NCI-H82 (cell line): ENCODE results near the gene PON2.
"Not testable (repeated sequence)": the region's sequence is repeated elsewhere in the genome, so short reads cannot be mapped to it uniquely, and the experiment has no call there.

Experiments used
- DNase-seq: peaks from one replicate; lab custom pipeline; 2025; lab: John Stamatoyannopoulos, UW

The PON2 gene

GRCh38 chr7:95434557-95435421, at the start of gene PON2:
Gene PON2 (minus strand): TSS chr7:95435028. CDS start chr7:95434951, 77 bp downstream.
- DNase-seq, result peak; percentile 73

- peak; percentile 22 for DNase-seq
Measured at GRCh38 chr7:95482424-95482823, 47.6 kb upstream of the PON2 start.

DNA sequence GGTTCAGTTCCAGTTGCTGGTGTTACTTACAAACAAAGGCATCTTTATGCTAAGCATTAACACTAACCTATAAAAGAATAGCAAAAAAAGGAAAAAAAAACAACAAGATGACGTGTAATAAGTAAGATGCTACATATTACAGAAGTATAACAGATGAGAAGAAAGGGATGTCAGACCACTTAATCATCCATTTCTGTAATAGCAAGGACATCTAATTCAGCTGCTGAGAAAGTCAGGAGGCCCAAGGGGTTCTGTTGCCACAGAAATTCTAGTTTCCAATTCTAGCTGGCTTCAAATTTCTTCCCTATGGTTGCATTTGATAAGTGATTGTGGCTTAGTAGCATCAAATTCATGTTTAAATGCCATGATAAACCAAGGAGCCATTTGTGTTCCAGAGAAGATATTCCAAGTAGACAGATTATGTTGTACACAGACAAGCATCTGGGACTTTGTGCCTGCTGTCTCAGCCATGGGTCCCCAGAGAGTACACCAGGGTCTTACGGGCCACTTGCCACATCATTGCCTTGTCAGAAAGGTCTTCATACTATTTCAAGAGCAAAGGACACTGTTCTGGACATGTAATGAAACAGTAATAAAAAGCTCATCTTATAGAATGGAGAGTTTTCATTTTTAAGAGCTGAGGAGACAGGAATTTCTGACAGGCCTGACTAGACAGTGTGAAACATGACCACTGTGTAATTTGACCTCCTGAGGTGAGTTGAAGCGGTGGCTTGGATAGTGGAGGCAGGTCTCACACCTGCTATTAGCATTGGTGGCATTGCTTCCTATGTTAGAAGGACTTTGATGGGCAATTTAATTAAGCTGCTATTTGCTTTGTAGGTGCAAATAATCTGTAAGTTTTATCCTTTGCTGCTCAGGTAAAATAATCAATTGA, 46.7 kb upstream of the PON2 start:
- DNase-seq, result peak; percentile 65

DNA sequence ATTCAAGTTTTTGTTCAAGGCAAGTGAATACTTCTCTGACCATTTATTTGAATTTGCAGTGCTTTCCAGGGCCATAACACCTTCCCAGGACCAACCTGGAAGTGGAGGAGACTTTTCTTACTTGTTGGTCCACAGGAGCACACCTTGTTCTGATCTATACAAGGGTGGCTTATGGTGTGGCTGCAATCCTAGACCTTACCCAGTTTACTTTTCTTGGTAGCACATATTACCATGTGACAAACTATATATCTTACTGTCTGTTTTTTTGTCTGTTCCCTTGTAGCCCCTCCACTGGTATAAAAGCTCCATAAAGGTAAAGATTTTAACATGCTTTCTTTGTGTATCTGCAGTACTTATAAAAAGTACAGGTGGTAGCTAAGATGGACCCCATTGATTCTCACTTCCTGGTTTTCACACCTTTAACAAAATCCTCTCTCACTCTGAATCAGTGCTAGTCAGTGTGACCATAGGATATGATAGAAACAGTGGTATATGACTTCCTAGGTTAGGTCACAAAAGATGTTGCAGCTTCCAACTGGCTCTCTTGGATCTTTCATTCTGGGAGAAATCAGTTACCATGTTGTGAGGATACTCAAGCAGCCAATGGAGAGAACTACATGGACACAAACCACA, 45.3 kb upstream of the PON2 start:
- no peak for DNase-seq

- peak; percentile 22 for DNase-seq
Measured at GRCh38 chr7:95478272-95479037, 43.6 kb upstream of the PON2 start.

DNA sequence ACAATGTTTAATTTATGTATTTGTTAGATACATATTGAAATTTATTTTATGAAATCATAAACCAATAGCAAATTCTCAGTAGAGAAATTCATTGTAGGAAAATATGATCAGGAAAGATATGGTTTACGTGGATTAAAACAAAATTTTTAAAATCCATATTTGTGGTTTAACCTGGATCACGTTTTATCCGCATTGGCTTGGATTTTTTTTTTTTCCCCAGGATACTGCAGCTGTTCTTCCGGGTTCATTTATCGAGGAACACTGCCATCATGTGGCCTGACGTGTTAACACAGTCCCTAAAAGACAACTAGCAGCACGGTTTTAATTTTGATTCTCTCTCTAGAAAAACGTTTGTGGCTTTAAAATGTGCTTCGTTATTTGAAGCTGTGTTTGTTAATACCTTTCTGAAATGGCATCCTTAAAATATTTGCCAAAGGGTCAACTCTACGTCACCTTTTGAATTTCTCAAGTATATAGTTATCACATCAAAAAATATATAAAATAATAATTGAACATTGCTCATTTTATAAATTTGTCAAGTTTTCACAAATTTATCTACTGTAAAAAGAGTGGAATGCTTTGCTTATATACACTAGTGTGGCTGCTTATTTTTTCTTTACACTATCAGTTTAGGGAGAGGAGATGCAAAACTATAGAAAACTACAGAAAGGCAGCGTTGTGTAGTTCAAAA, 42.2 kb upstream of the PON2 start:
- DNase-seq, result peak; percentile 85

DNA sequence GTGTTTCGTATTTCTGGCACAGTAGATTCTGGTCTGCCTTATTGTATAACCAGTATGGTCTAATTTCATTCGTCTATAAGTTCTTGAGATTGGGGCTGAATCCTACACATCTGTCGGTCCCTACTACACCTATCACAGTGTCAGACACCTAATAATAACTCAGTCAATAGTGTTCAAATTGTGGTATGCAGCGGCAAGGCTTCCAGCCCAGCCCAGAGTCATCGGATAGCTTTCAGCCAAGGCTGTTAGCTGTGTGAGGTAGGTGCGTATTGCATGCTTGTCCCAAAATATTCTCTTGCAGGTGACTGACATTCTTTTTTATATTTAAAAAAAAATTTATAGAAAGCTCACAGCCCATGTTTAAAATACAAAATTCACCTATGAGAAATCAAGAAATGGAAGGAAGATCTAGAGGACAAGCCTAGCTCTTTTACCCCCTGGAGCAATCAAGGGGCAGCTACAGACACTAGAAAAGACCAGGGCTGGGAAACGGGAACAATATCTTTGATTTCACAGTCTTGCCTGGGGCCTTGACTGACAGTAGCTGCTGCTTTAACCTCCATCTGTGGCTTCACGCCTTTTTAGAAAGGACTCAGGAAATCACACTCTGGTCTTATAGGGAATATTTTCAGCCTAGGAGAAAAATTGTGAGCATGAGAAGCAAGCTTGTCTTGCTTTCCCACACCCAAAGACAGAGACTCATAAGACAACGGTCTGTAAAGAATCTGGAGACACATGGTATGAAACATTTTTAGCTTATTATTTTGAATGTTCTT, 41.4 kb upstream of the PON2 start:
- no peak for DNase-seq

- peak; percentile 87 for DNase-seq
Measured at GRCh38 chr7:95473276-95473985, 38.6 kb upstream of the PON2 start.

- no peak for DNase-seq
Measured at GRCh38 chr7:95472581-95473161, 37.8 kb upstream of the PON2 start.

DNA sequence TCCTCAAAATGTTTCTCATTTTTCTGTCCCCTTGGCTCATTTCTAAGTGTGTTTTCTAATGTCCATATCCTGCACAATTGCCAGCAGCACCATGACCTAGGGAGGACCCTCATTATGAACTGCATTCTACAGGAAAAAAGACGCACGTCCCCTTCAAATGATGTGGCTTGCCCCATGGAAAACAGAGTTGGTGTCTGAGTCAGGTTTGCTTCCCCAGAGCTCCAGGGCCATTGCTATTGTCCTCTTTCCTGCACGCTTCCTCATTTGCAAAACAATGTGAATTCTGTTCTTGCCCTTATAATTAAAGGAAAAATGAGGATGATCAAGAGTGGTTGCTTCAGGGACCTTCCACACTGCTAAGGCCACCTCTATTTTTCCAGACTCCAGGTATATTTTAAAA, 36.2 kb upstream of the PON2 start:
- DNase-seq, result no peak

DNA sequence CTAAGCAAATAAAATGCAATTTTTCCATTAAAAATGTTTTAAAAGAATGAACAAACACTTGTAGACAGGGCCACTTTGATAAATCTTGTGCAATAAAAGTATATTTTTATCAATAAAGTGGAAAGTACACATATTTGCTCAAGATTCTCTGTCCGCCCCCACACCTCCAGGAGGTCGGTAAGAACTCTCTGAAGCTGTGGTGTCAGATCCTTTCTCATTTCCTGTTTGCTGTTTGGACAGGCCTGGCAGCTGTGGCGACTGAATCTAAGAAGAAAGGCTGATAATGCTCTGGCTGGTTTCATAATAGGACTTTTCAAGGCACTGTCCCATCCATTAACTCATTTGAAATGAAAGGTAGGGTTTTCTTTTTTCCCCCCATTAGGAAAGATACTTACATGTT, 35.6 kb upstream of the PON2 start:
- peak; percentile 9 for DNase-seq

- DNase-seq, result peak; percentile 64
Measured at GRCh38 chr7:95469848-95470247, 35.0 kb upstream of the PON2 start.

DNA sequence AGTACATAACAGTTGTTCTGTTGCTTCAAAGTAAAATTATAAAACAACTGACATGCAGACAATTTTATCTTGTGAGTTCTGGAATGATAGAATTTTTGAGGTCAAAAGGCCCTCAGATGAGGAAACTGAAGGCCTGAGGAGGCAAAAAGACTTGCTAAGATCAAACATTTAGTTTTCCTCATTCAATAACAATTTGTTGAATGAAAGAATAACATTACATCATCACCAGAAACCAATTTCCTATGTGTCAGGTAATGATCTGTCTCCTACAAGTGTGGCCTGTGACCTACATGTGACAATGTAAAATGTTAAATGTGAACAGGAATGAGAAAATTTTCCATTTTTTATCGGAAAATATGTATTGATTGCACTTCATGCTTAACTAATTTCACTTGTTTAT, 34.4 kb upstream of the PON2 start:
- DNase-seq, result no peak

DNA sequence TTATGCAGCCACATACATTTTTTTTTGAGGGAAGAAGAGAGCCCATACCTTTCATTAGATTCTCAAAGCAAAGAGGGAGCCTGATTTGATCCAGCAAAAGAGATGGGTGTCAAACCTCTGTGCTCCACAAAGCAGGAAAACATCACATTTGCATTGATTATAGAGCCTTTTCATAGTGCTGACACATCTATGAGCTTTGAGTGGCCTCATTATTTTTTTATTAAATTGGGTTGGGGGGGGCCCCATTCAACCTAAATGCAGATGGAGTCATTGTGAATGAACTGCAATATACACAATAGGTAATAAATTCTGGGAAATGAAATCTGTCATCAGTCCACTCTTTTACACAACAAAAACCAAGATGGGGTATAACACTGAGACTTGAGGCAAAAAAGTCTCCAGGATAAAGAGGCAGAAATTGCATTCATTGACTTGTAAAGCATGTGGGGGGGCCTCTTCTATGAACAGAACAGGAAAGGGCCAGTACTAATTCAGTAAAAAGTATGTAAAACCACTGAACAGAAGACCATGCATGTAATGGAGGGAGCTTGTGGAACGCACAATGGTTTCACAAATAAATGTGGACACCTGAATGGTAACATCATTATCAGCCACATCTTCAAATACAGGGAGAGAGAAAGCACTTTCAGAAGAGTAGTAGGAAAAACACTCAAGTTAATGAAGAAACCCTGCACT, 33.2 kb upstream of the PON2 start:
- no peak for DNase-seq

DNA sequence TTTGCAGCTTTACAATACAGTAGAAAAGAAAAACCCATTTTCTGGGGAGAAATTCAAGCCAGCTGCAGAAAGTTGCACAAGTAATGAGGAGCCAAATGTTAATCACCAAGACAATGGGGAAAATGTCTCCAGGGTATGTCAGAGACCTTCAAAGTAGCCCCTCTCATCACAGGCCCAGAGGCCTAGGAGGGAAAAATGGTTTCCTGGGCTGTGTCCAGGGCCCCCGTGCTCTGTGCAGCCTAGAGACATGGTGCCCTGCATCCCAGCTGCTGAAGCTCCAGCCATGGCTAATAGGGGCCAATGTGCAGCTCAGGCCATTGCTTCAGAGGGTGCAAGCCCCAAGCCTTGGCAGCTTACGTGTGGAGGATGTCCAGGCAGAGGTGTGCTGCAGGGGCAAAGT, 25.8 kb upstream of the PON2 start:
- DNase-seq, result not testable (repeated sequence)

DNA sequence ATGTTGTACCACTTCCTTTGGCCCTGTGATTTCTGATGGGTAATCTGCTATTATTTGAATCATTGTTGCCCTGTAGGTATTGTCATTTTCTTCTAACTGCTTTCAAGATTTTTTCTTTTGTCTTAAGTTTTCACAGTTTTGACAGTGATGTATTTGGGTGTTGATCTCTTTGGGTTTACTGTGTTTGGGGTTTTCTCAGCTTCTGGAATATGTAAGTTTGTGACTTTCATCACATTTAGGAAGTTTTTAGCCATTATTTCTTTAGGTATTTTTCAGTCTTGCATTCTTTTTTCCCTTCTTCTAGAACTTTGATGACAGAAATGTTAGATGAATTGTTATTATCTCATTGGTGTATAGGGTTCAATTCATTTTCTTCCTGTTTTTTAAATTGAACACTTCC, 23.1 kb upstream of the PON2 start:
- DNase-seq, result no peak

GRCh38 chr7:95454438-95455045, 19.7 kb upstream of the PON2 start:
- DNase-seq, result no peak

GRCh38 chr7:95446618-95447017, 11.8 kb upstream of the PON2 start:
- DNase-seq, result no peak
